Suprapubic skin (tissue), 4 donors: ENCODE measurements around the gene NUDT3. TPM values are rescaled to one million over a fixed set of nuclear protein-coding genes. Genes with fewer than 3 reads are reported as not detected.

Experiments
- DNase-seq, 2 donors: peaks; one replicate each; pipeline ENCODE4 v3.0.0-alpha.2; 2019; ENCODE audit warnings: low spot score in 2 of 2
- H3K27ac ChIP-seq: fragments of 200-600 bp; sonication (generic); one replicate; pipeline ENCODE4 v1.5.1; 2019
- H3K27me3 ChIP-seq: fragments of 200-600 bp; sonication (generic); one replicate; pipeline ENCODE4 v1.5.1; 2019
- H3K36me3 ChIP-seq: fragments of 200-600 bp; sonication (generic); one replicate; pipeline ENCODE4 v1.5.1; 2019
- H3K4me1 ChIP-seq: fragments of 200-600 bp; sonication (generic); one replicate; pipeline ENCODE4 v1.5.1; 2019
- H3K4me3 ChIP-seq: fragments of 200-600 bp; sonication (generic); one replicate; pipeline ENCODE4 v1.5.1; 2019; ENCODE audit warnings: mild to moderate bottlenecking
- H3K9me3 ChIP-seq: fragments of 200-600 bp; sonication (generic); one replicate; pipeline ENCODE4 v1.5.1; 2019
- EP300 ChIP-seq: sonication (generic); formaldehyde crosslinking; IDR thresholded peaks from one replicate; pipeline ENCODE4 v1.6.1; 2017; ENCODE audit warnings: antibody characterized with exemption
- POLR2A ChIP-seq, 2 donors: fragments of 450-650 bp; IDR thresholded peaks; one replicate each; pipeline ENCODE4 v1.6.1; 2017; ENCODE audit warnings: antibody characterized with exemption in 2 of 2, mild to moderate bottlenecking in 2 of 2, moderate library complexity in 2 of 2
- POLR2AphosphoS5 ChIP-seq, 3 donors: sonication (generic); formaldehyde crosslinking; IDR thresholded peaks; one replicate each; pipeline ENCODE4 v1.6.1; 2017; ENCODE audit warnings: antibody characterized with exemption in 3 of 3
- WGBS: methylation state at CpG from one replicate; pipeline ENCODE4 v1.1.5; 2018; 5-methylcytosine and 5-hydroxymethylcytosine counted together
- total RNA-seq, 4 donors: library from RNA; depleted of rRNA; stranded (reverse); fragments of >200 nt; gene quantifications; one replicate each; pipeline ENCODE4 v1.1.0, GENCODE V29; 2016
- TF ChIP-seq, protein P1 (sequence below), 2 donors: fragments of 200-600 bp in 1 of 2; fragments of 450-650 bp in 1 of 2; sonication (generic) in 1 of 2; IDR thresholded peaks; one replicate each; pipeline ENCODE4 v1.5.1; 2016 to 2019; ENCODE audit warnings: antibody characterized with exemption in 2 of 2, mild to moderate bottlenecking in 1 of 2, moderate library complexity in 1 of 2

Gene NUDT3
- total RNA-seq, 4 donors from 2014 or later = 23.2 to 34.6 (median 28.0) TPM

DNA sequence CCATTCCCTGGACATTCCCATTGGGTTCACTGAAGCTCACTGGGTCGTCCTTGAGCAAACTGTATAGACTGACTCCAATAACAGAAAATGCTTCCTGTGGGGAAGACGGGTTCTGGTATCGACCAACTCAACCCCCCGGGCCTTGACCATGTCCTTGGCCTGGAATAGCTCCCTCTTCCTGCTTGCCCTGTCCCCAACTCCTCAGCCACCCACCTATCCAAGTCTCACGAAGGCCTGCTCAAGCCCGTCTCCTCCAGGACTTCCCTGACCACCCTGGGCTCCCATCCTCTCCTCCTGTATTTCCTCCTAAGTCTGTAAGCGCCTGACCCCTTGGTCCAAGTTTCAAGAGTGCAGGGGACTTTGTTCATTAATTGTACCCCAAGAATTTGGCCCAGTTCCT lies 158.6 kb downstream of the NUDT3 start:
- H3K36me3 ChIP-seq = no peaks in the 10 kb centered on the region
- peaks cover 39% of the 10 kb centered on the region for H3K4me1 ChIP-seq
- H3K27me3 ChIP-seq = no peaks in the 10 kb centered on the region
- 91% methylated on average over 7 of the region's 7 CpGs for WGBS
- H3K4me3 ChIP-seq = no peak overlapping the region
- no peak overlapping the region for H3K27ac ChIP-seq
- no peaks in the 10 kb centered on the region for H3K9me3 ChIP-seq
- TF ChIP-seq EP300 (no peak), POLR2AphosphoS5 (IDR thresholded peaks at IDR 0.05) (no peak), POLR2A (IDR thresholded peaks at IDR 0.05) (no peak)
- TF ChIP-seq, protein P1, sequence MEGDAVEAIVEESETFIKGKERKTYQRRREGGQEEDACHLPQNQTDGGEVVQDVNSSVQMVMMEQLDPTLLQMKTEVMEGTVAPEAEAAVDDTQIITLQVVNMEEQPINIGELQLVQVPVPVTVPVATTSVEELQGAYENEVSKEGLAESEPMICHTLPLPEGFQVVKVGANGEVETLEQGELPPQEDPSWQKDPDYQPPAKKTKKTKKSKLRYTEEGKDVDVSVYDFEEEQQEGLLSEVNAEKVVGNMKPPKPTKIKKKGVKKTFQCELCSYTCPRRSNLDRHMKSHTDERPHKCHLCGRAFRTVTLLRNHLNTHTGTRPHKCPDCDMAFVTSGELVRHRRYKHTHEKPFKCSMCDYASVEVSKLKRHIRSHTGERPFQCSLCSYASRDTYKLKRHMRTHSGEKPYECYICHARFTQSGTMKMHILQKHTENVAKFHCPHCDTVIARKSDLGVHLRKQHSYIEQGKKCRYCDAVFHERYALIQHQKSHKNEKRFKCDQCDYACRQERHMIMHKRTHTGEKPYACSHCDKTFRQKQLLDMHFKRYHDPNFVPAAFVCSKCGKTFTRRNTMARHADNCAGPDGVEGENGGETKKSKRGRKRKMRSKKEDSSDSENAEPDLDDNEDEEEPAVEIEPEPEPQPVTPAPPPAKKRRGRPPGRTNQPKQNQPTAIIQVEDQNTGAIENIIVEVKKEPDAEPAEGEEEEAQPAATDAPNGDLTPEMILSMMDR (IDR thresholded peaks at IDR 0.05) = no peak
- peak in 1 of 2 donors; percentile 55 for DNase-seq

DNA sequence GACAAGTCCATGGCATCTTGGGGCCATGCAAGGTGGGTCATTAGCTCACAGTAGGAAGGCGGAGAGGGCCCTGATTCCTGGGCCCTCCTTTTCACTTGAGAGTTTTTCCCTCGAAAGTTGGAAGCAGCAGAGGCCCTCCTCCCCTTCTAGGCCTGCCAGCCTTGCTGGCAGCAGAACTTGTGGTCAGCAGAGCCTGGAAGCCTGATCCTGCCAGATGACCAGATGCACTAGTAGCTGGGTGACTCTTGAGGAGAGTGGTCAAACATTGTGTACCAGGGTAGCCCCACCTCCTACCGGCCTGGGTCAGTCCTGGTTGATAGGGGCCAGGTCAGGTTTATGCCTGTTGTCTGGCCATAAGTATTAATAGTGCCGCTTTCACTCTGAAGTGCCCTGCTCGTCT lies 159.6 kb downstream of the NUDT3 start:
- Histone ChIP-seq H3K4me1 (peaks cover 29% of the 10 kb centered on the region), H3K27ac (no peak overlapping the region), H3K27me3 (no peaks in the 10 kb centered on the region), H3K4me3 (no peak overlapping the region), H3K36me3 (no peaks in the 10 kb centered on the region), H3K9me3 (no peaks in the 10 kb centered on the region)
- WGBS = 85% methylated on average over 4 of the region's 5 CpGs
- TF ChIP-seq POLR2AphosphoS5 (IDR thresholded peaks at IDR 0.05) (no peak), POLR2A (IDR thresholded peaks at IDR 0.05) (no peak), EP300 (no peak)
- TF ChIP-seq, protein P1 (IDR thresholded peaks at IDR 0.05) = no peak
- peak in 1 of 2 donors; percentile 42 for DNase-seq

DNA sequence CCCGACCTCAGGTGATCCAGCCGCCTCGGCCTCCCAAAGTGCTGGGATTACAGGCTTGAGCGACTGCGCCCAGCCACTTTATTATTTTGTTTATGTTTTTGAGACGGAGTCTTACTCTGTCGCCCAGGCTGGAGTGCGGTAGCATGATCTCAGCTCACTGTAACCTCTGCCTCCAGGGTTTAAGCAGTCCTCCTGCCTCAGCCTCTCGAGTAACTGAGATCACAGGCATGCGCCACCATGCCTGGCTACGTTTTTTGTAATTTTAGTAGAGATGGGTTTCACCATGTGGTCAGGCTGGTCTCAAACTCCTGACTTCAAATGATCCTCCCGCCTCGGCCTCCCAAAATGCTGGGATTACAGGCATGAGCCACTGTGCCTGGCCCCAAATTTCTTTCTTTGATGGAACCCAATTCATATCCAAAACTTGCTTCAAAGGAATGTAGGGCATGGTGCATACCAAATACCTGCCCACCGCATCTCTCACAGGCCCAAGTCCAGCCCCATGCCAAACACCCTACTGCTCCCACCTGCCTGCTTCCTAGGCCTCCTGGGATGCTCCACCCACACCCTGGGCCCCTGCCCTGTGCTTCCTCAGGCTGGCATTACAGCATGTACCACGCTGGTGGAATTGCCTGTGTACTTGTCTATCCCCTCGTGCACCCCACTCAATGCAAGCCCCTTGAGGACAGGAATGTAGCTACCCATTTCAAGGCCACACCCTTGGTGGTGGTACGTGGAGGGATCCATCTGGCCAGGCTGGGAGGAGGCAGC lies 160.7 kb downstream of the NUDT3 start:
- Histone ChIP-seq H3K27me3 (no peaks in the 10 kb centered on the region), H3K36me3 (no peaks in the 10 kb centered on the region), H3K4me1 (peaks cover 37% of the 10 kb centered on the region), H3K9me3 (no peaks in the 10 kb centered on the region), H3K27ac (no peak overlapping the region), H3K4me3 (no peak overlapping the region)
- TF ChIP-seq, protein P1 (IDR thresholded peaks at IDR 0.05) = no peak
- TF ChIP-seq POLR2AphosphoS5 (IDR thresholded peaks at IDR 0.05) (no peak), EP300 (no peak), POLR2A (IDR thresholded peaks at IDR 0.05) (no peak)
- 97% methylated on average over 17 of the region's 17 CpGs for WGBS
- peak in 1 of 2 donors; percentile 58 for DNase-seq

DNA sequence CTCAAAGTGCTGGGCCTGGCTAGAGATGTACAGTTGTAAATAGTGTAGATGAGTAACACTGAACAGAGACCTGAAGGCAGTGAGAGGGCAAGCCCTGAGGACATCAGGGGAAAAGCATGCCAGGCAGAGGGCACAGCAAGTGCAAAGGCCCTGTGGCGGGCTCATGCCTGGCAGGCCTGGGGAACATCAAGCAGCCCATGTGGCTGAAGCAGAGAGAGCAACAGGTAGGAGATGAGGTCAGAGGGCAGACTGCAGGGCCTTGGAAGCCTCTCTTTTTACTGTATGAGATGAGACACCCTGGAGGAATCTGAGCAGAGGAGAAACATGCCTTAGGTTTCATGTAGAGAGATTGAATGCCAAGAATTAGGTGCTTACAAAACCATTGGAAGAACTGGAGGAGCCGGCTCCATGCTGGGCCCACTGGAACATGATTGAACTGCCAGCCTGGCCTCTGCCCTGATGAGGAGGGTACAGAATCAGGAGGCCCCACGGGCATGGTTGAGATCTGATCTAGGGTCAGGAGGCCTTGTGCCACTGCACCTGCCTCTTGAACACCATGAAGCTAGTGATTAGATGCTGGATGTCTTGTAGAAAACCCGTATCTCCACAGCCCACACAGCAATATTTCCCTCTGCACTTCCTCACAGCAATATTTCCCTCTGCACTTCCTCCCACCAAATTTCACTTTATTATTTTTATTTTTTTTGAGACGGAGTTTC lies 161.7 kb downstream of the NUDT3 start:
- H3K36me3 ChIP-seq = no peaks in the 10 kb centered on the region
- H3K4me3 ChIP-seq = no peak overlapping the region
- peak overlapping the region; percentile 38 for H3K27ac ChIP-seq
- peaks cover 40% of the 10 kb centered on the region for H3K4me1 ChIP-seq
- WGBS = 74% methylated on average over 5 of the region's 5 CpGs
- TF ChIP-seq EP300 (no peak), POLR2AphosphoS5 (IDR thresholded peaks at IDR 0.05) (no peak), POLR2A (IDR thresholded peaks at IDR 0.05) (no peak)
- TF ChIP-seq, protein P1 (IDR thresholded peaks at IDR 0.05) = no peak
- no peaks in the 10 kb centered on the region for H3K9me3 ChIP-seq
- no peaks in the 10 kb centered on the region for H3K27me3 ChIP-seq
- peak in 1 of 2 donors; percentile 50 for DNase-seq

DNA sequence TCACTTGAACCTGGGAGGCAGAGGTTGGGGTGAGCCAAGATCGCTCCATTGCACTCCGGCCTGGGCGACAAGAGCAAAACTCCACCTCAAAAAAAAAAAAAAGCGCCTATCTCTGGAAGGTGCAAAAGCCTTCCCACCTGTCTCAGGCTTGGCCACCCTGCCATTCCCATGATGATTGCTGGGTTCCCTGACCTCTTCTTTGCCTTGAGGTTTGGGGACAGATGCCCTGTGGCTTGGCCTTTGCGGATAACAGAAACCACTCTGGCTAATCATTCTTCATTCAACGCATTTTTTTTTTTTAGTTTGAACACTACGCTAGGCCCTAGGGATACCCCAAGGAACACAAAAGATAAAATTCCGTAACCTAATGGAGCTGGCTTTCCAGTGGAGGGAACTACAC lies 162.6 kb downstream of the NUDT3 start:
- peak in 1 of 2 donors; percentile 15 for DNase-seq
- H3K27ac ChIP-seq = no peak overlapping the region

More for the DNA sequence above, 162.6 kb downstream of the NUDT3 start:
- Histone ChIP-seq H3K4me1 (peaks cover 40% of the 10 kb centered on the region), H3K4me3 (no peak overlapping the region), H3K9me3 (no peaks in the 10 kb centered on the region), H3K36me3 (no peaks in the 10 kb centered on the region), H3K27me3 (no peaks in the 10 kb centered on the region)
- WGBS = 87% methylated on average over 8 of the region's 8 CpGs
- TF ChIP-seq POLR2A (IDR thresholded peaks at IDR 0.05) = no peak
- TF ChIP-seq, protein P1 (IDR thresholded peaks at IDR 0.05) = no peak
- TF ChIP-seq POLR2AphosphoS5 (IDR thresholded peaks at IDR 0.05) = no peak
- TF ChIP-seq EP300 = no peak
